ENCODE measurements around the gene MACROD1.

Gene MACROD1

DNA sequence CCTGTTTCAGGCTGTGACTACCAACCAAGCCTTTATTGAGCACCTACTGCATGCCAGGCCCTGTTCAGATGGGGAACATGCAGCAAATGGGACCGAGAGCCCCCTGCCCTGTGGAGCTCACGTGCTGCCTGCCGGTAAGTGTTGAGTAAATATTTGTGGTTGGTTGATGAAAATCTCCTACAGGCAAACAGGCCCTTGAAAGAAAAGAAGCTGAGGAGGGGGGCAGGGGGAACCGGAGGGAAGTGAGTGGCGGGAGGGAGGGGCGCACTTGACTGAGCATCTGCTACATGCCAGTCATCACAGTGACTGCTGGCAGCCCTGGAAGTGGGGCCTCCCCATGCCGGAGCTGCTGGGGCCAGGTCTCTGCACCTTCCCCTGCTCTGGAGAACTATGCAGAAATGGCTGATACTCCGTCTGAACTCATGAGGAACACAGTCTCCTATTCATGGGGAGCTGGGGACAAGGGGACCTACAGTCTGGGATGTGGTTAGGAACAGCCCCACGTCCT, 34.2 kb downstream of the MACROD1 start:
- no peak for DNase-seq (ENCODE audit: low read depth in 2 of 2)

DNA sequence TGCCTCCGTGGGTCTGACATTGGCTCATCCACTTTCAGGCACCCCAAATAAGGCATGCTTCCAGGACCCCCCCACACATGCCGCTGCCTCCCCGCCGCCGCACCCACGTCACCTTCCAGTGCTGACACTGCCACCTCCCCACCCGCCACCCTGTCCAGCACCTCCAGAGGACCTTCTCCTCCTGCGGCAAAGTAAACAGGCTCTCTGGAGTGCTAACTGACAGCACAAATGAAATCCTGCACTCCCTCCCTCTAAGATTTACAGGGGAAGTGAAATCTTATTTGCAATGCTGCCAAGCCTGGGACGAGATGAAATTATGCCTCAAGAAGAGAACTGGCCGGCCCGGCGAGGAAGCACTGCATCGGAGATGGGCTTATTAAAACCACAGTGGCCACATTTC, 35.3 kb downstream of the MACROD1 start:
- DNase-seq (ENCODE audit: low read depth in 2 of 2): no peak

DNA sequence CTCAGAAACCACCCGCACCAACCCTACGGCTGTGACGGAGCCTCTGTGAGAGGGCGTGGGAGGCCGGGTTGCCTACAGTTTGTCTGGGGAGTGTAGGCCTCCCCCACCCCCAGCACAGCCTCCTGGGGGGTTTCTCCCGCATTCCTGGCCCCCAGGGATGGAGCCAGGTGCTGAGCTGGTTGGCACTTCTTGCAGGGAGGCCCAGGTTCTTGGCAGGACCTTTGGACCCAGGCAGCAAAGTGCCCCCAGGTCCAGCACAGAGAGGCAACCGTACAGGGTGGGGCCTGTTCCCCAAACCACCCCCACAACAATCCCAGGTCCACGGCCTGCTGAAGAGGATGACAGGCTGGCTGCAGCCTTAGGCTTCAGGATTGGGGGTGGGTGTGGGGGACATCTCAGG, 36.5 kb downstream of the MACROD1 start:
- DNase-seq (ENCODE audit: low read depth in 2 of 2): no peak

DNA sequence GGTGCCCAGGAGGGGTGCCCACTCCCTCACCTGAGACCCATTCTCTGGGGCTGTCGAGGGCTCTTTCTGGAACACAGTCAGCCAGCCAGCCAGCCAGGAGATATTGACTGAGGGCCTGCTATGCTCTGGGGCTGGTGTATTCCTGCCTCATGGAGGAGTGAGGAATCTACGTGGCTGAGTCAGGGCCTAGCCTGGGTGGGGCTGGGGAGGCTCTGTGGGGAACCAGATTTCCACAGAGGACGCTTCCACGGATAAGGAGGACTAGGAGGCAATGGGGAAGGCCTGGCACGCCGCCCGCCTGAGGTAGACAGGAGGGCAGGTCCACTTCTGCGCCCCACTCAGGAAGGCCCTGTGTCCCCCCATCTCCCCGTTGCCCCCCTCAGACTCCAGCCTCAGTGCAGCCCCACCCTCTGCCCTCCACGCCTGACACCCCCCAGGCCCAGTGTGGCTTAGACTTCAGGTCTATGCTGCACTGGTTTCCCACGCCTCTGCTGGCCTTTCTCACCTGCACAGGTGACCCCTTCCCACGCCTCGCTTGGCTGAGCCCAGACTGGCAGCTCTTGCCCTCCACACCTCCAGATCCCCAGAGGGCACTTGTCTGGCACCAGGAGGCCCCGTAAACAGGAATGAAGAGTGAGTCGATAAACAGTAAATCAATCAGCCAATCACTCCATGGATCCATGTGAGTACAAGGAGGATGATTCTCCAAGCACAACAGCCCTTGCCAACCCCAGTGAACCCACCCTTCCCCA, 37.5 kb downstream of the MACROD1 start:
- DNase-seq (ENCODE audit: low read depth in 2 of 2): no peak

DNA sequence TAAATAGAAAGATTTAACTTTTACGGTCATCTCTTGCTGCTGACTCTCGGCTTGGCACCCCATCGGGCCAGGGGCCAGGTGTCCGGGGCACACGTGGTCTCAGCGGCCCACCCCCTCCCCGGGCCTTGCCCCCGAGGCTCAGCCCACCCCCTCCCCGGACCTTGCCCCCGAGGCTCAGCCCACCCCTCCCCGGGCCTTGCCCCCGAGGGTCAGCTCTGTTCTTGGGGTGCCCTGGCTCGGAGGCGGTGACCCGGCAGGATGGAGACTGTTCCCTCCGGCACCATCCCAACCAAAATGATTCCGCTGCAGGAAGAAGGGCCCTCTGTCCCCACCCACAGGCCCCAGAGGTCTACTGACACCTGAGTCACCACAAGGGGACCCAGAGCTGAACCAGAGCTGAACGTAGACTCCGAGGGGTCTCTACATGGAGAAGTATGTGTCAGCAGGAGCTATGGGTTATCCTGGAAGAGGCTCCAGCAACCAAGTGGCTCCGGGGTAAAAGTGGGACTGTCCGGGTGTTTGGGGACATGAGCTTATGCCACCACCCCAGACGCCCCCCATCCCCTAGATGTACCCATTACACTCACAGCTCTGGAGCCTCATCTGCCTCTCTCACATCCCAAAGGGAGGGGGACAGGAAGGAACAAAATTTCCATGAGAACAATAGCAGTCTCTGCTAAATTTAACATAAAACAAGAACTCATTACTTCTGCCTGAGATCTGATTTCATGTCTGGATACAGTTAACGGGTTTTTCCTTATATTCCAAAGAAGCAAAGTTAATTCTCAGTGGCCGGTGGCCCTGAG, 38.4 kb downstream of the MACROD1 start:
- DNase-seq (ENCODE audit: low read depth in 2 of 2): no peak

DNA sequence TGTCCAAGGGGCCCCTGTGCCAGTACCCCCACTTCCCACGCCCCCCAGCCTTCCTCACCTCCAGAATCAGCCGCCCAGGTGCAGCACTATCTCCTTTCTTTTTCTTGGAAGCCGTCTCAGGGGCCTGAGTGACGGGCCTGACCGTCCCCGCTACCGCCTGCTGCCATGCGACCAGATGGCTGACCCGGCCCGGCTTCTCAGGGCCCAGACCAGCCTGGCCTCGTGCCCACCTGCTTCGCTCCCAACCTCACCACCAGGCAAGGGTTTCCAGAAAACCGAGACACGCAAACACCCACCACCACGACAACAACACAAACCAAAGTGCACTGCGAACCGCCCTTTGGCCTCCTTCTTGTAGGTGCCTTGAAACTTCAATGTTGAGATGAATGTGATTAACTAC, 39.1 kb downstream of the MACROD1 start:
- no peak for DNase-seq (ENCODE audit: low read depth in 2 of 2)

DNA sequence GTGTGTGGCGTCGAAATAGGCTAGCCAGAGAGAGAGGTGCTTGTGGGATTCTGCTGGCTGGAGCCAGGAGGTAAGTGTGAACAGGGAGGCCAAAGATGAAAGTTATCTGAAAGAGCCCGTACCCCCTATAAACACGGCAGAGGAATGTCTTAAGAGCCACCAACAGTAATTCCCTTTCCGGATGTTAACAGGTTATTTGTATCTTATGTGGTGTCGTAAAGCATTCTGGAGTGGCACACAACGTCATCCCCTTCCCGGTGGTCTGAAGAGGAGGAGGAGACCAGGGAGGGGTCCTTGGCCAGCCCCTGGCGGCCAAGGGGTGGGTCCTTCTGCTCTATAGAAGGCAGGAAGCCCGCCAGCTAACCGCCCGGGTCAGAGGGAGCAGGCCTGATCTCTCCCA, 39.5 kb downstream of the MACROD1 start:
- DNase-seq (ENCODE audit: low read depth in 2 of 2): no peak

DNA sequence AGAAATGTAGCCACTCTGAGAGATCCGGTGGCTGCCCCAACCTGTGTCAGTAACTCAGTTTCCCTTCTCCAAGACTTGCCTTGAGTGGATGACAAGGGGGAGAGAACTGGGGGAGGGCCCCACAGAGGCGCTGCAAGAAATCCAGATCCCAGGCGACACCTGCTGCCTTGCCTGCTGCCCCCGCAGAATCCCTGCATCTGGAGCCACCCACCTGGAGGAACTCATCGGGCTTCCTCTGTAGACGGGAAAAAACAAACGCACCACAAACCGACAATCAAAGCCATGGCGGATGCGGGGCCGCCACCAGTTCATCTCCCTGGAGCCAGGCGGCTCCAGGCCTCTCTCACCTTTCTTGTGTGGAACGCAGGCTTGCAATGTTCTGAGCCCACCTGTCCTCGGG, 40.2 kb downstream of the MACROD1 start:
- no peak for DNase-seq (ENCODE audit: low read depth in 2 of 2)

DNA sequence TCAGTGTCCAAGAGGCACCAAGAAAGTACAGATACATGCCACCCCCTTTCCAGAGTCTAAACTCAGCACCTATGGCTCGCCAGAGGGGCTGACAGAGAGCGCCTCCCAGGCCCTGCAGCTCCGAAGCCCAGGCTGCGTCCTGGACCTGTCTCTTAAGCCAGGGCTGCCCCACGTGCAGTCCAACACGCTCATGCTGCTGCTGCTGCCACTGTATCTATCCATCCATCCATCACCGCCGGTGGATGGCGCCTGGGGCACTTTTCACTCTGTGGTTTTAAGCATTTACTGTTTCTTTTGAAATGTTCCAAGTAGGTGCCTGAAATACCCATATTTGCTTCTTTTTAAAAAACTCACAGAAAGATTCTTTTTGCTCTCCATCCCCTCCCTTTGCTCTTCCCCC, 41.8 kb downstream of the MACROD1 start:
- no peak for DNase-seq (ENCODE audit: low read depth in 2 of 2)

DNA sequence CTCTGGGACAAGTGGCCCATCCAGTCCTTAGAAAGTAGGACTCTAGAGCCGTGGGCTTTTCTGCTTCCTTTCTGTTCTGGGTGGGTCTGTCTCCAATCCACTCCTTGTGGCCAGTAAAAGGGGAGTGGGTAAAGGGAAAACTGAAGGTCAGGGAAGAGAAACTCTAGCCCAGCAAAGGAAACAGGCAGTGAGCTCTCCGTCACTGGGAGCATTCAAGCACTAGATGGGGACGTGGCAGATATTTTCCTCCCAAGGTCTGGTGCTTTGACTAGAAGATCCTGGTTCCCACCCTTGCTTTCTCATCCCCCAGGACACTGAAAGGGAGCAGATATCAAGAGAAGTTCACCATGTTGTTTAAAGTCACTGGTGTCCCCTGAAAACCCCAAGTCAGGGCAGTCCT, 42.2 kb downstream of the MACROD1 start:
- no peak for DNase-seq (ENCODE audit: low read depth in 2 of 2)

DNA sequence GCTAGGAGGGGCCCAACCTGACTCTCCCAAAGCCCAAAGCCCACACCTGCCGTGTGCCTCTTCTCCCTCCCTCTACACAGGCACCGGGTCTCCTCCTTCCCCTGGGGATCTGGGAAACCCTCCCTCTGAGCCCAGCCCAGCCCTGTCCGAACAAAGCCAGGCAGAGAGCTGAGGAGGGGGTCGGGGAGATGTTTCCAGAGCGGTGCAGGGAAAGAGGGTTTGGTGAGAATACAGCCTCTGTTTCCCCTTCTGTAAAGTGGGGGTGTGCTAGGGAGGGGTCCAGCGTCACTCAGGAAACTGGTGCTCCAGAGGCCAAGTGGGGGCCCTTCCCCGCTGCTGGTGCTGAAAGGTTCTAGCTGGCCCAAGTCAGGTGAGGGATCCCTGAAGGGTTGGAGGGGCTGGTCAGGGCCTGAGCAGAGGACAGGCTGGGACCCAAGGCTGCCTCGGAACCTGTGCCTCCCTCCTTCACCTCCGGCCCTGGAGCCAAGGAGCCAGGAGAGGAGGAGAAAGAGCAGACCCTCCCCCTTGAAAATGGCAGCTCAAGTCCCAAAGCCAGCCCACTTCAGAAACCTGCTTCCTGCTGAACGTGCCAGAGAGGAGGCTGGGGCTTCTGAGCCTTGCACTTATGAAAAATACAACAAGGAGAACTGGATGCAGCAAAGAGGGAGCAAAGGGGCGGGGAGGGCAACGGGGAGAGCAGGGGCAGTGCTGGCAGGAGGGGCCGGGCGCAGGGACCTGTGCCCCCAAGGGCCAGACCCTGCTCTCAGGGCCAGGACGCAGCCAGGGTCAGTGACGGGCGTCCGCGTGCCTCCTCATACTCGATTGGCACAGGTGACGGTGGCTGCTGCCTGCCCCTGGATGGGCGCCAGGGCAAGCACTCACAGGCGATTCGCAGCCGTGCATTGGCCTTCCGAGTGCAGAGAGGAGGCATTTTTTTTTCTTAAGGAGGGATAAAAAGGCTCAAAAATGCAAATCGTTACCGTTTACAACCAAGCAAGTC, 43.2 kb downstream of the MACROD1 start:
- no peak for DNase-seq (ENCODE audit: low read depth in 2 of 2)

DNA sequence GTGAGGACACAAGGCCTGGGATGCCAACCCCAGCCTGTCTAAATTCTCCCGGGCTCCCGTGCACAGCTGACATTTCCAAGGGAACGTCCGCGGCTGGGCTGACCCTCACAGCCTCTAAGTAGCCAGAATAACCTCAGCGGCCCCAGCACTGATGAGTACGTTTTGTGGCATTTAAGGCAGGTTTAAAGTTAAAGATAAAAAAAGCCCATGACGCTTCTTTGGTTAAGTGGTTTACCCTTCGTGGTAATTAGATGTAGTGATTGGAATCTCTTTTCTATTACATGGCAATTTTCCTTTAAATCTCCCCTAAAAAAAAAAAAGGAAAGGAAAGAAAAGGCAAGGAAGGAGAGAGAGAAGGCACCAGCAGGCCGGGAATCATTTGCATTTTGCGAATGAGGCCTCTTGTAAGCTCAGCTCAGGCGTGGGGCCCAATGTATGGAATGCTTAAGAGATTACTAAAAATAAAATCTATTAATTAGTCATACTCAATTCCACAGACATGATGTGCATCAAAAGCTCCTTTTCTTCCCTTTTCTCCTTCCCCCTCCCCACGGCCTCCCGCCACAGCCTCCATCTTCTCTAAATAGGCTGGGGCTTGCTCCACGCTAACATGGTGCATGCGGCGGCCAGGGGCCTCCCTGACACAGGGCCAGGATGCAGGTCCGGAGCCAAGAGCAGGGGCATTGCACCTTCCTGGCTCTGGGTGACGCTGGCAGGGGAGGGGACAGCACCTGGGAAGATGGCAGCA, 44.1 kb downstream of the MACROD1 start:
- DNase-seq (ENCODE audit: low read depth in 2 of 2): peak; percentile 64 to 65

DNA sequence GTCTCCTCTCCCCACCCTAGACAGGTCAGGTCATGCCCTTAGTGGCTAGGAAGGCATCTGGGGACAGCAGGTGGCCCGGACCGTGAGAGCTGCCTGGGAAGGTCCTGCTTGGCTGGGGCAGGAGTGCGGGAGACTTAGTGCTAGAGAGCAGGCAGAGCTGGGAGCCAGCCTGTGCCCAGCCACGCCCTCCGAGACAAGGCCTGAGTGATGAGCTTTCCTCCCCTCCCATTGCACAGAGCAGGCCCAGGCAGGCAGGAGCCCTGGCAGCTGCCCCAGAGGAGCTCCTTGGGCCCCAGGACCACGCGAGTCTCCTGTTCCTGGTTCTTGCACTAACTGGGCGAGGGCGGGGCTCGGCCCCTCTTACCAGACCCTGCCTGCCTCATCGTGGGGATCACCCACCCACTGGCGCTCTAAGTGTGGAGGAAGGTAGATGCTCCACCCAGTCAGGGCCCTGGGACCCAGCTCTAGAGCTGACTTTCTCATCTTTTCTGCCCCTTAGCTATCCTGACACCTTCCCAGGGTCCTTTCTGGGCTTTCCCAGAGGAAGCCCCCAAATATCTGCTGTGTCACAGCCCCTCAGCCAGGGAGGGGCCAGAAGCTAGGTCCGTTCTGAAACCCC, 44.9 kb downstream of the MACROD1 start:
- no peak for DNase-seq (ENCODE audit: low read depth in 2 of 2)

DNA sequence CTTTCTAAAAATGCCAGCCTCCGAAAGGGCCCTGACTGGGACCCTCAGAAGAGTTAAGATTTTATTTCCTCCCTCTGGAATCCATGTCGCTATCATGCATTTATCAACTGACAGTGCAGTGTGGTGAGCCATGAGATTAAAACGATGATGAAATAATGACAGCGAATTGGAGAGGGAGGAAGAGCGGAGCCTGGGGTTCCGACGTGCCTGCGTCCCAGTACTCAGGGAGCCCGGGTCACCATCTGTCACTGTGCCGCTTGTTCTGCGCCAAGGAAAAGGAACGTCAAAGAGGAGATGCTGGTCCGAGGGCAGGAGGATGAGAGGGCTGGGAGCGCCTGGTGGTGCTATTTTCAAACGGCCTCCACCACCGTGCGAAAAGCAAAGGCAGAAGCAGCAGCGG, 46.2 kb downstream of the MACROD1 start:
- no peak for DNase-seq (ENCODE audit: low read depth in 2 of 2)

DNA sequence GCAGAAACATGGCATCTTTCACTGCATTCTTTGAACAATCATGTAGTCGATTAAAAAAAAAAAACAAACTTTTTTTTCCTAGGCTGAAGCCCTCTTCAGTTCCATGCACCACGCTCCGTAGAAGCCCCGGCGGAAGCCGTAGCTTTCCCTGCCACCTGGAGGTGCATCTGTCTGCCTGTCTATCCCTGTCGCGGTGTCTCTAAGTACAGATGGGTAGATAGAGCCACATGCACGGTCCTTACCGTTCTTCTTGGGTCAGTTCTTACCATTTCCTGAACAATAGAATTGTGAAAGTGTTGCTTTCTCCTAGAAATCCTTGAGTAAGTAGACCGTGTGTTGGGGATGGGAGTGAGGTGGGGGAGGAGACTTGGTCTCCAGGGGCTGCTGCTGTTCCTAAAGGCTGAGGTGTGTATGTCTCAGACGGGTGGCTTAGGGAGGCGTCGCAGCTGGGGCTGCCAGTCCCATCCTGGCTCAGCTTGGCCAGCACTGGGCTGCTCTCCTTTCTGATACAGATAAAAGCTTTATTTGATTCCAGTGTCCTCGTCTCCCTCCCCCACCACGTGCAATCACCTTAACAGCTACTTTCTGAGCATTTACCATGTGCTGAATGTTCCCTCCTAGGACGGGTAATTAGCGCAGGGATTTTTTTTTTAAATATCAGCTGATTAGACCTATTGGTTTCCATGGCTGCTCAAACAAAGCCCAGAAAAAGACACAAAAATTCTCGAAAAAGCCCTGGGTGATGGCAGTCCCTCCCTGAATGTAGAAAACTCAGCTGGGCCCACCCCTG, 46.8 kb downstream of the MACROD1 start:
- no peak for DNase-seq (ENCODE audit: low read depth in 2 of 2)

DNA sequence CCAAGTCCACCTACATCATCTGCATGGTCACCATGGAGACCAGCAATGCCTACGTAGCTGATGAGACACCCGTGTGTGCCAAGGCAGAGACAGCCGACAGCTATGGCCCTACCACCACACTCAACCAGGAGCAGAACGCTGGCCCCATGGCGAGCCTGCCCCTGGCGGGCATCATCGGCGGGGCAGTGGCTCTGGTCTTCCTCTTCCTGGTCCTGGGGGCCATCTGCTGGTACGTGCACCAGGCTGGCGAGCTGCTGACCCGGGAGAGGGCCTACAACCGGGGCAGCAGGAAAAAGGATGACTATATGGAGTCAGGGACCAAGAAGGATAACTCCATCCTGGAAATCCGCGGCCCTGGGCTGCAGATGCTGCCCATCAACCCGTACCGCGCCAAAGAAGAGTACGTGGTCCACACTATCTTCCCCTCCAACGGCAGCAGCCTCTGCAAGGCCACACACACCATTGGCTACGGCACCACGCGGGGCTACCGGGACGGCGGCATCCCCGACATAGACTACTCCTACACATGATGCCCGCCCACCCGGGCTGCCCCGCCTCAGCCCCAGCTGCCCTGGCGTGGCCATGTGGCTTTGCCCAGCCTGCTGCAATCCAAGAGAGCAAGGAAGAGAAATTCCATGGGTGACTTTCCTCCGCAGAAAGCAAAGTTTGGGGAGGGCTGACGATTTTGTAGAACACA, 48.0 kb downstream of the MACROD1 start:
- no peak for DNase-seq (ENCODE audit: low read depth in 2 of 2)

DNA sequence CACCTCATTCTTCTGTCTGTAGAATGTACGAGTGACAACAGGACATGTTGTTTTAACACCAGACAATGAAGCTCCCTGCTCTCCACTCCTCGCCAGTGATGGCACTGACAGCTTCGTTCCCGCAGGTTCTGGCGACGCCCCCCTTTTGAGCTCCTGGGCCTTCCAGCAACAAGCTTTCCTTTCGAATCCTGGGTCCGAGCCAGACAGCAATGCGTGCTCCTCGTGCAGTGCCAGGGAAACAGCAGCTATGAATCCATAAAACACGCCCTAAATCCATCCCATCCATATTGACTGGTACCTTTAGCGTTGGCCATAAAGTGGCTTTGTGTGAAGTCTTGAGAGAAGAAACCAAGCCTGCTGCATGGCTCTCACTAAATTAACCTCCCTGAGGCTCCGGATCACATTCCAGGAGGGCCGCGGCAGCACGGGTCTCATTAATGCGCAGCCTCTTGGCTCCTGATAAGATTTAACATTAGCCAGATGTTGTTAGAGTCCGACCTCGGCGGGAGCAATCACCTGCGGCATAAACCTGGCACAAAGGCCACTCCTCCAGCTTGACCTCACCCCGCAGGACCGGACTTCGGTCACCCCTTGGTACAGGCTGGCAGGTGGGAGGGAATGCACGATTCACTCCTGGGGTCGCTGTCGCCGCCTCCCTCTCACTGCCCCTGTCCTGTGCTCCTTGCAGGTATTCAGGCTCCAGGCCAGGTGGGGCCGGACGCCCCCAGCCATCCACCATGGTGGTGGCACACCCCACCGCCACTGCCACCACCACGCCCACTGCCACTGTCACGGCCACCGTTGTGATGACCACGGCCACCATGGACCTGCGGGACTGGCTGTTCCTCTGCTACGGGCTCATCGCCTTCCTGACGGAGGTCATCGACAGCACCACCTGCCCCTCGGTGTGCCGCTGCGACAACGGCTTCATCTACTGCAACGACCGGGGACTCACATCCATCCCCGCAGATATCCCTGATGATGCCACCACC, 50.1 kb downstream of the MACROD1 start:
- no peak for DNase-seq (ENCODE audit: low read depth in 2 of 2)

DNA sequence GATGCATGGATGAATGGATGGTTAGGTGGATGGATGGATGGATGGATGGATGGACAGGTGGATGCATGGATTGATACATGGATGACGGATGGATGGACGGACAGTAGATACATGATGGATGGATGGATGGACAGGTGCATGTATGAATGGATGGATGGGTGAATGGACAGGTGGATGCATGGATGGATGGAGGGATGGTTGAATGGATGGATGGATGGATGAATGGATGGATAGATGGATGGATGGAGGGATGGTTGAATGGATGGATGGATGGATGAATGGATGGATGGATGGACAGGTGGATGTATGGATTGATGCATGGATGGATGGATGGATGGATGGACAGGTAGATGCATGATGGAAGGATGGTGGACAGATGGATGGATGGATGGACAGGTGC, 51.7 kb downstream of the MACROD1 start:
- no peak for DNase-seq (ENCODE audit: low read depth in 2 of 2)
